GOT3 (cell line): ENCODE results near the gene RSPH10B.
"Not testable (repeated sequence)": the region's sequence is repeated elsewhere in the genome, so short reads cannot be mapped to it uniquely, and the experiment has no call there.

ENCODE experiments used
- DNase-seq: peaks from one replicate; lab custom pipeline; 2025; ENCODE audit warnings: mixed read lengths; lab: John Stamatoyannopoulos, UW

RSPH10B gene

DNA sequence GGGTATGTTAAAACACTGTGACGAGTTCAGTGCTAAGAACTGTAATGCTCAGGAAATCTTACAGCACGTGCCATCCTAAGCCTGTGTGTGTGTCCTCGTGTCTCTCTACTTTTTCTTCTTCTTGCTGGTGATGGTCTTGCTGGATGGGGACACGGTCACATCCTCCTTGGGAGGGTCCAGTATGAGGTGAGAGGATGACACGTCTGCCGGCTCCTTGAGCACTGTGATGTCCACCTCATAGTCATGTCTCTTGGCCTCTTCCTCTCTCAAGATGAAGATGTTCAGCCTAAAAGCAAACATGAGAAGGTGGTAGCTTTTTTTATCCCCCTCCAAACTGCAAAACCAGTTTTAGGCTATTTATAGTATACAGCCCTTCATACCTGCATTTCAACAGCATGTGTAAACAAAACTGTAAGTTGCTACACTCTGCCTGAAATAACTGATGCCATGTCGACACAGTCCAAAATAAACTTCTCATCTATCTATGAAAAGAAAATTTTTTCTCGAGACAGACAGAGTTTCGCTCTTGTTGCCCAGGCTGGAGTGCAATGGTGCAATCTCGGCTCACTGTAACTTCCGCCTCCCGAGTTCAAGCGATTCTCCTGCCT, 44.1 kb downstream of the RSPH10B start:
- not testable (repeated sequence) for DNase-seq

DNA sequence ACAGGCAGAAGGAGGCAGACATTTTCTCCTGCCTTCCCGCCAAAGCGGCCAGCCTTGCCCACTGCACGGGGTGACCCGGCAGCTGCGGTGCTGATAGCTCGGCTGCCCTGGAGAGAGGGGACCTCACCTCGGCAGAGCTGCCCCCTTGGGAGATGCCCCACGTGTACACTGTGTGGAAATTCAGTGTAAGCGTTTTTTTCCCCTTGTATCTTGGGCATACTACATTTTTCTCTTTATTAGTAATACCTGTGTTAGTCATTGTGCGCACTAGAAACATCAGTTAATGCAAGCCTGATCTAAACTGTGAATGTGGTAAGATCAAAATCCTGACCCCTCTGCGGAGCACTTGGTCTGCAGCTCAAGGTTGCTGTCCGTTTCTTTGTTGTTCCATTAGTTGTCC, 45.9 kb downstream of the RSPH10B start:
- DNase-seq: not testable (repeated sequence)

GRCh38 chr7:5924180-5924579, 46.3 kb downstream of the RSPH10B start:
- DNase-seq: not testable (repeated sequence)

DNA sequence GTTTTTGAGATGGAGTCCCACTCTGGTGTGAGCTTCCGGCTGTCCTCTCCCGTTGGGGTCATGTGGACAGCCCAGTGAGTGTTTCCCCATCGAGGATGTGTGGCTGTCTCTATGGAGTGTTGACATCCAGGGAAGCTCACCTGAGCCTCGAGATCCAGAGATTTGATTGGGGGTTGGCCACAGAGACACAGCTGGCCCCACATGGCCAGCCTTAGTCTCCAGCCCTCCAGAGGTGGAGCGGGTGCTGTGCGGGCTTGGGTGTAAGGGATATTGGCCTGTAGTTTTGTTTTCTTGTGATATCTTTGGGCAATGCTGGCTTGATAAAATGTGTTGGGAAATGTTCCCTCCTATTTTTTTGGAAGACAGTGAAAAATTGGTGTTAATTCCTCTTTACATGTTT, 54.0 kb downstream of the RSPH10B start:
- DNase-seq: not testable (repeated sequence)

GRCh38 chr7:5908835-5909234, 61.7 kb downstream of the RSPH10B start:
- DNase-seq: not testable (repeated sequence)

GRCh38 chr7:5904726-5905125, 65.8 kb downstream of the RSPH10B start:
- not testable (repeated sequence) for DNase-seq

DNA sequence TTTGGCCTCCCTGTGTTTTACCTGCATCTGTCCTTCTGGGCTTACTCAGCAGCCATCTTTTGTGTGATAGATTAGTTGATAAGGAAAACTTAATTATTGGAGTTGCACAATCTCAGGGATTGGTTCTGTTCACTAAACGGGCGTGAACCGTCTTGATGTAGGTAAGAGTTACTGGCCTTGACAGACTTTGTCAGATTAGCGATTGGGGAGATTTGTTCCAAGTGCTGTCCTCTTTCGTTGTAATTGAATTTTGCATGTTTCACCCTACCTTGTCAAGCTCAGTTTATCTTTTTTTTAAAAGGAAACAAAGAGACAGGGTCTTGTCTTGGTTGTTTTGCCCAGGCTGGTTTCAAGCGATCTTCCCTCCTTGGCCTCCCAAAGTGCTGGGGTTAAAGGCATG, 67.5 kb downstream of the RSPH10B start:
- DNase-seq: not testable (repeated sequence)

- DNase-seq: peak; percentile 20
These were observed 71.8 kb downstream of the RSPH10B start, which contains the start of gene CCZ1 for GRCh38 chr7:5898480-5899224. Gene CCZ1 (plus strand): TSS chr7:5898733. CDS start chr7:5898800, 67 bp downstream.

GRCh38 chr7:5897369-5897919, 73.0 kb downstream of the RSPH10B start:
- DNase-seq: not testable (repeated sequence)

GRCh38 chr7:5892498-5892897, 78.0 kb downstream of the RSPH10B start:
- no peak for DNase-seq

GRCh38 chr7:5890244-5890643, 80.2 kb downstream of the RSPH10B start:
- not testable (repeated sequence) for DNase-seq

- not testable (repeated sequence) for DNase-seq
These were observed 82.5 kb downstream of the RSPH10B start for GRCh38 chr7:5888021-5888420.

- not testable (repeated sequence) for DNase-seq
These were observed 86.1 kb downstream of the RSPH10B start for GRCh38 chr7:5884431-5884830.

DNA sequence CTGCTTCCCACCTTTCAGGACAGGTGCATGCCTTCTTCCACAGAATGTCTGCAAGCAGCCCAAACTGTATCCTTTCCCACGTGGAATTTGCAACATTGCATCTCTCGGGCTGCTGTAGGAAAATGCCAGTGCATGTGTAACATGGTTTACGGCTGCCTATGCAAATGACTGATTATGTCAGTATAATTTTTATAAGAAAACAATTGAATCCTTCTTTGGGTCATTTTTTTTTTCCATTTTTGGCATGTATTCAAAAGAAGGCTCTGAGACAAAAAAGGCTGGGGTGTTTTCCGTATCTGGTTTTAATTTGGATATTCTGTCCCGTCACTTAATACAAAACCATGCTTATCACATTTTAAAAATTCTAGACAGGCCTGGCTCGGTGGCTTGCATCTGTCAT, 90.4 kb downstream of the RSPH10B start:
- not testable (repeated sequence) for DNase-seq

DNA sequence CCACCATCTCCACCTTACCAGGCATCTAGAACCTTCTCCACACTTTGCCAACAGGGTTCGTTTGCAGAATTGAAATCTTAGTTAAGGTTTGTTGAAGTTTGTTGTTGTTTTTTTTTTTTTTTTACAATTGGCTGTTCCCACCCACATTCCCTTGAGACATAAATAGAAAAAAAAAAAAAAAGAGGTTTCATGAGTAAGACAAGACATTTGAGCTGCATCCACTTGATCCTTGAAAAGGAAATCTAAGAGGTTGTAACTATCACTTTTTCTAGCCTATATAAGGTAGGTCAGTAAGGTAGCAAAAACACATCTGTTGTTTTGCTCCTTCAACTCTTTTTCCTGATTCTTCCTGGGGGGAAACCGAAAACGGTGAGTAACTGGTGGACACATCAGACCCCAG, 90.9 kb downstream of the RSPH10B start:
- not testable (repeated sequence) for DNase-seq
